K562 (cell line): ENCODE data around the gene HNRNPLL.

Source experiments
- BHLHE40 ChIP-seq: IDR thresholded peaks from 2 replicates; pipeline ENCODE4 v1.6.1; 2011; ENCODE audit warnings: low read length, improper control_type of control experiment
- DMBX1 ChIP-seq: fragments of 250-450 bp; sonication (Bioruptor Pico); IDR thresholded peaks from 2 replicates; pipeline ENCODE4 v1.8.0; 2022; ENCODE audit warnings: inconsistent platforms, mild to moderate bottlenecking, moderate library complexity, borderline replicate concordance
- EZH2 ChIP-seq: IDR thresholded peaks from 2 replicates; pipeline ENCODE4 v1.6.1; 2012; ENCODE audit warnings: low read depth, mild to moderate bottlenecking, inconsistent platforms, low read length, borderline replicate concordance
- POLR2A ChIP-seq: fragments of 450-650 bp; conservative IDR thresholded peaks from 2 replicates; pipeline ENCODE4 v1.6.1; 2016
- POLR2AphosphoS5 ChIP-seq: IDR thresholded peaks from 2 replicates; pipeline ENCODE4 v1.6.1; 2011; ENCODE audit warnings: mild to moderate bottlenecking, low read depth, low read length, moderate library complexity; ENCODE audit not compliant: control insufficient read depth, insufficient read depth
- RBBP5 ChIP-seq: fragments of 200-600 bp; sonication (generic); IDR thresholded peaks from 2 replicates; pipeline ENCODE4 v1.6.1; 2012; ENCODE audit warnings: borderline replicate concordance, mild to moderate bottlenecking, low read length, control low read depth, inconsistent platforms; ENCODE audit not compliant: insufficient read depth, poor library complexity, severe bottlenecking
- TF ChIP-seq, protein P1 (sequence below): sonication (generic); formaldehyde crosslinking; IDR thresholded peaks from 2 replicates; pipeline ENCODE4 v1.8.1; 2023; ENCODE audit warnings: mild to moderate bottlenecking, missing genetic modification reagents
- TF ChIP-seq, protein P2 (sequence below): sonication (generic); formaldehyde crosslinking; IDR thresholded peaks from 2 replicates; pipeline ENCODE4 v1.8.0; 2023; ENCODE audit warnings: mild to moderate bottlenecking, missing genetic modification reagents
- TF ChIP-seq, protein P3 (sequence below): fragments of 250-450 bp; sonication (Bioruptor Pico); IDR thresholded peaks from 2 replicates; pipeline ENCODE4 v1.5.0; 2021; ENCODE audit warnings: mild to moderate bottlenecking, moderate library complexity
- TF ChIP-seq, protein P4 (sequence below), 3 experiments: IDR thresholded peaks in 2 of 3; conservative IDR thresholded peaks in 1 of 3; 2 replicates each; pipeline ENCODE4 v1.5.1; 2011 to 2012; ENCODE audit warnings: low read length in 3 of 3, mild to moderate bottlenecking in 3 of 3, control low read depth in 2 of 3, improper control_type of control experiment in 1 of 3, inconsistent platforms in 1 of 3, low read depth in 1 of 3, mixed read lengths in 1 of 3, moderate library complexity in 1 of 3; ENCODE audit not compliant: insufficient read depth in 2 of 3

DNA sequence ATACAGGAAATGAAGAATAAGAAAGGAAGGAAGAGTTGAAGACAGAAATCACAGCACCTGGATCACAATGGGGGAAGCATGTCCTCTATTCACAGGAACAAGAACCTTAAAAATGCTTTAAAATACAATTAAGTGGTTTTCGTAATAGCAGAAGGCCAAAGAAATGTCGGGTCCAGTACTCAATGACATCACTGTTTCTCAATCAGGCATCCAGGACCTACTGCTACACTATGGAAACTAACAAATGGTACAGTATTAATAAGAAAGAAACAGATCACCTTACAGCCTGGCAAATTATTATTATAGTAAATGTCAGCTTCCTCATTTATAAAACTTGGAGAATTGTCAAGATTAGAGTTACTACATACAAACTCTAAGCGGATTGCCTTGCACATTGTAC, 15.8 kb downstream of the HNRNPLL start:
- TF ChIP-seq EZH2 (no peak), DMBX1 (CRISPR knock-in tag) (no peak), POLR2AphosphoS5 (0 out of 2 replicates have a peak, but pooled peaks have one; percentile 2), RBBP5 (no peak), BHLHE40 (no peak), POLR2A (no peak)
- TF ChIP-seq, protein P1, sequence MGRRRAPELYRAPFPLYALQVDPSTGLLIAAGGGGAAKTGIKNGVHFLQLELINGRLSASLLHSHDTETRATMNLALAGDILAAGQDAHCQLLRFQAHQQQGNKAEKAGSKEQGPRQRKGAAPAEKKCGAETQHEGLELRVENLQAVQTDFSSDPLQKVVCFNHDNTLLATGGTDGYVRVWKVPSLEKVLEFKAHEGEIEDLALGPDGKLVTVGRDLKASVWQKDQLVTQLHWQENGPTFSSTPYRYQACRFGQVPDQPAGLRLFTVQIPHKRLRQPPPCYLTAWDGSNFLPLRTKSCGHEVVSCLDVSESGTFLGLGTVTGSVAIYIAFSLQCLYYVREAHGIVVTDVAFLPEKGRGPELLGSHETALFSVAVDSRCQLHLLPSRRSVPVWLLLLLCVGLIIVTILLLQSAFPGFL = no peak
- TF ChIP-seq, protein P2, sequence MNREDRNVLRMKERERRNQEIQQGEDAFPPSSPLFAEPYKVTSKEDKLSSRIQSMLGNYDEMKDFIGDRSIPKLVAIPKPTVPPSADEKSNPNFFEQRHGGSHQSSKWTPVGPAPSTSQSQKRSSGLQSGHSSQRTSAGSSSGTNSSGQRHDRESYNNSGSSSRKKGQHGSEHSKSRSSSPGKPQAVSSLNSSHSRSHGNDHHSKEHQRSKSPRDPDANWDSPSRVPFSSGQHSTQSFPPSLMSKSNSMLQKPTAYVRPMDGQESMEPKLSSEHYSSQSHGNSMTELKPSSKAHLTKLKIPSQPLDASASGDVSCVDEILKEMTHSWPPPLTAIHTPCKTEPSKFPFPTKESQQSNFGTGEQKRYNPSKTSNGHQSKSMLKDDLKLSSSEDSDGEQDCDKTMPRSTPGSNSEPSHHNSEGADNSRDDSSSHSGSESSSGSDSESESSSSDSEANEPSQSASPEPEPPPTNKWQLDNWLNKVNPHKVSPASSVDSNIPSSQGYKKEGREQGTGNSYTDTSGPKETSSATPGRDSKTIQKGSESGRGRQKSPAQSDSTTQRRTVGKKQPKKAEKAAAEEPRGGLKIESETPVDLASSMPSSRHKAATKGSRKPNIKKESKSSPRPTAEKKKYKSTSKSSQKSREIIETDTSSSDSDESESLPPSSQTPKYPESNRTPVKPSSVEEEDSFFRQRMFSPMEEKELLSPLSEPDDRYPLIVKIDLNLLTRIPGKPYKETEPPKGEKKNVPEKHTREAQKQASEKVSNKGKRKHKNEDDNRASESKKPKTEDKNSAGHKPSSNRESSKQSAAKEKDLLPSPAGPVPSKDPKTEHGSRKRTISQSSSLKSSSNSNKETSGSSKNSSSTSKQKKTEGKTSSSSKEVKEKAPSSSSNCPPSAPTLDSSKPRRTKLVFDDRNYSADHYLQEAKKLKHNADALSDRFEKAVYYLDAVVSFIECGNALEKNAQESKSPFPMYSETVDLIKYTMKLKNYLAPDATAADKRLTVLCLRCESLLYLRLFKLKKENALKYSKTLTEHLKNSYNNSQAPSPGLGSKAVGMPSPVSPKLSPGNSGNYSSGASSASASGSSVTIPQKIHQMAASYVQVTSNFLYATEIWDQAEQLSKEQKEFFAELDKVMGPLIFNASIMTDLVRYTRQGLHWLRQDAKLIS (CRISPR knock-in tag) = no peak
- TF ChIP-seq, protein P3, sequence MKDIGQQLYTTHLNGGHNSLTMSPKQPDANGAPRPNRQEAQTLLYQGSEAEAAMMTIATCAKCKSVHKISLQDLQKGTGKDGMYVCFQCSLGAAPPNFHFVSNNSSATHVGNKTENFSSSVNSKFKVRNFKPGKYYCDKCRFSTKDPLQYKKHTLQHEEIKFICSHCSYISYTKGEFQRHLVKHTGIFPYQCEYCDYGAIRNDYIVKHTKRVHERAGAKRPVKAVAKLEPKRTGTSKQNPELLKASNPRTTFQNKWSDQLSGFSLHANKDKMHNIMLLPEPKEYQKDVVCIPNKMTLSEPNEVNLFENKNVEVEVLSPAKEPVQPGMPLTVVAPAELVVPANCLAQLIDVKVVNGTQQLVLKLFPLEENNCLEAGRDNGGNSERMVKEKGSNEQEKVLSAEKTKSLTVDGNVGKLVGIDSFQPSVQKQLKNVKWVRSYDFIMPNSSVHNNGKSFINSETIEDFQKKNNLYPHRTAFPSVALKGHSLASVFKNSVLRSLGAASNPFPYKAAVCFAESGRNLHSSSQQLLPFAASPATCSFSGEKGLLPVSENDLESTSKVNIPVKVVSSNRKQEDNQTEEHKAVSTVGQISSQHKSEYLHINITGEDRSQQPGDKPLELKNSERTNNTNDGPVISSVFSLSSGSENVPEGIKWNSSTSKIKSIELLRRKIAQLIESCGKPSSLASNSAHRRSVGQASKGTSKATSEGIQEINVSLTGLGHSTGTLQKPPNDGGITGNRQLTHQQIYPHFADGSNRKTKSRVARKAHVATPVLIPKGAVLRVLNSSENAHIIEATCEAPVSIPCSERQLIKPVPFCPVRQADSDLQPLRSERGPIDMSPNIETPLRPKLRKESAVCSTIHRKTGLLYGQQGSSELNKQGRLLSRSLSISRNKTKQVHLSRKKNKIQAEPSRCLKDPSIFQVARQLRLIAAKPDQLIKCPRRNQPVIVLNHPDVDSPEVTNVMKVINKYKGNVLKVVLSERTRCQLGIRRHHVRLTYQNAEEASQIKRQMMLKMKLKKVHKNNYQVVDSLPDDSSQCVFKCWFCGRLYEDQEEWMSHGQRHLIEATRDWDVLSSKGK (CRISPR knock-in tag) = no peak
- TF ChIP-seq, protein P4, sequence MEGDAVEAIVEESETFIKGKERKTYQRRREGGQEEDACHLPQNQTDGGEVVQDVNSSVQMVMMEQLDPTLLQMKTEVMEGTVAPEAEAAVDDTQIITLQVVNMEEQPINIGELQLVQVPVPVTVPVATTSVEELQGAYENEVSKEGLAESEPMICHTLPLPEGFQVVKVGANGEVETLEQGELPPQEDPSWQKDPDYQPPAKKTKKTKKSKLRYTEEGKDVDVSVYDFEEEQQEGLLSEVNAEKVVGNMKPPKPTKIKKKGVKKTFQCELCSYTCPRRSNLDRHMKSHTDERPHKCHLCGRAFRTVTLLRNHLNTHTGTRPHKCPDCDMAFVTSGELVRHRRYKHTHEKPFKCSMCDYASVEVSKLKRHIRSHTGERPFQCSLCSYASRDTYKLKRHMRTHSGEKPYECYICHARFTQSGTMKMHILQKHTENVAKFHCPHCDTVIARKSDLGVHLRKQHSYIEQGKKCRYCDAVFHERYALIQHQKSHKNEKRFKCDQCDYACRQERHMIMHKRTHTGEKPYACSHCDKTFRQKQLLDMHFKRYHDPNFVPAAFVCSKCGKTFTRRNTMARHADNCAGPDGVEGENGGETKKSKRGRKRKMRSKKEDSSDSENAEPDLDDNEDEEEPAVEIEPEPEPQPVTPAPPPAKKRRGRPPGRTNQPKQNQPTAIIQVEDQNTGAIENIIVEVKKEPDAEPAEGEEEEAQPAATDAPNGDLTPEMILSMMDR (IDR thresholded peaks at IDR 0.05 in 2 of 3, conservative IDR thresholded peaks at IDR 0.05 in 1 of 3; ENCODE audit: insufficient read depth in 2 of 3, low read depth in 1 of 3, low read length in 3 of 3) = no peak
